RCC 7860 (cell line): Measurements from ENCODE around the gene AQP12A.

Source experiments
- DNase-seq: peaks from one replicate; pipeline ENCODE4 v3.0.0-alpha.2; 2015; ENCODE audit warnings: low spot score
- FAIRE-seq: peaks from 2 replicates; lab custom pipeline; 2012; peaks lifted over from hg19 to GRCh38; lab: Jason Lieb, UNC

The AQP12A gene

DNA sequence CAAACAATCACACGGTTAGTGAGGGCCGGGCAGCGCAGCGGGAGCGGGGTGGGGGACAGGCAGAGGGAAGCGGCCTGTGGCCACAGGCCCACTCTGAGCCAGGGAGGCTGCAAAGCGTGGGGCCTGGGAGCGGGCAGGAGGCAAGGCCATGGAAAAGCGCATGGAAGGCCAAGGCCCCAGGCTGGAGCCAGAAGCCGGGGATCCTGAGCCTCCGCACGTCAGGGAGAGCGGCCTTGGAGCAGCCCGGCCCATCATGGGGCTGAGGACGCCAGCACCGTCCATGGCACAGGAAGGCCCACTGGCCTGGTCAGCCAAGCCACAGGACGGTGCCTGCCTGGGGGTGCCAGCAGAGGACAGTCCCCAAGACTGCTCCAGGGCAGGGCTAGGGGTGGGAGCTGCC, 43.1 kb downstream of the AQP12A start:
- FAIRE-seq (no peak), DNase-seq (no peak)

DNA sequence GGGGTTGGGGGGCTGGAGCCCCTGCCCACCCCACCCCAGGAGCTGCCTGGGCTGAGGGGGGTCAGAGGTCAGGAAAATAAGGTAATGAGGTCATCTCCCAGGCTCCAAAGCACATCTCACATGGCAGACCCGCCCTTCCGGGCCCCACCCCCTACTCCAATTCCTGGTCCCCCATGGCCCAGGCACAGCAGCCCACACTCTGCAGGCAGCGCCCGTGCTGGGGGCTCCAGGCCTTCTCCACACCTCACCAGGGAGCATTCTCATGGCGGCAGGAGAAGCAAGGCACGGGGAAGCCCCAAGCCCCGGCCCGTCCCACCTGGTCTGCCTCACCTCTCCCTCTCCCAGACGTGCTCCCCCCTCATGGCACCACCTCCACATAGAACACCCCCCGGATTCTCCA, 43.8 kb downstream of the AQP12A start:
- DNase-seq (no peak), FAIRE-seq (no peak)

DNA sequence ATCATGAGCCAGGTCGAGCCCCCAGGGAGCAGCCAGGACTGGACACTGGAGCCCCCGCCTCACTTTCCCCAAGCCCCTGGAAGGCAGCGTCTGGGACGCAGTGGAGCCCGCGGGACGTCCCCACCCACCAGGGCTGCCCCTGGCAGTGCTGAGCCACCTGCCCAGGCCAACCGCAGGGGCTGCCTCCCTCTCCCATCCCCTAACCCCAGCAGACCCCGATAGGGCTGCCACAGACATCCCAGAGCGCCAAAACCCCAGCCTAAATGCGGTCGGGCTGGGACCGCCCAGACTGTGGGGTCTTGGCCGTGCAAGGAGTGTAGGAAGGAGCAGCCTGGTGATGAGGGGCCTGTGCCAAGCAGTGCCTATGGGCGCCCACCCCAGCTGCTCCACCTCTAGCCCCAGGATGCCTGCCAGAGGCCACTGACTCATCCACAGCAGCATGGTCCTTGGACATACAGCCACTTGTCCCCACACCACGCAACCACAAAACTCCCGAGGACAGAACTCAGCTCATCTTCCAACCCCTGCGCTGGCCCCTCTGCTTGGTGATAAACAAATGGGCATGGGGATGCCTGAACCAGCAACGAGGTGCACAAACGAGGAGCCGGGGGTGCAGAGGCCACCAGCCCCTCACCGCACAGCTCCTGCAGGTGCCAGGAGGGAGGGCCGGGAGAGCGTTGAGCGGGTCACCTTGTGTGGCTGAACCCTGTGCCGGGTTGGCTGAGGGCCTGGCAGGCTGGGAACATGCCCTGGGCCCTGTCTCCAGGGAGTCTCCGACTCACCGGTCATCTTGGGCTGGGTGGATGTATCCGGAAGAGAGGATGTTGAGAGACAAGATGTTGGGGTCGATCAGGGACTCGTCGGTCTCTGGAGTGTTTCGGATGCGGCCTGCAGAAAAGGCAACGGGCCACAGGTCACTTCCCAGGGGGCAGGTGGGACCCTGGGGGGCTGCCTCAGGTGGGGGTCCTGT, 44.9 kb downstream of the AQP12A start:
- FAIRE-seq = no peak
- DNase-seq = no peak

- FAIRE-seq (no peak), DNase-seq (no peak)
These were observed 45.8 kb downstream of the AQP12A start for GRCh38 chr2:240737512-240737911.

DNA sequence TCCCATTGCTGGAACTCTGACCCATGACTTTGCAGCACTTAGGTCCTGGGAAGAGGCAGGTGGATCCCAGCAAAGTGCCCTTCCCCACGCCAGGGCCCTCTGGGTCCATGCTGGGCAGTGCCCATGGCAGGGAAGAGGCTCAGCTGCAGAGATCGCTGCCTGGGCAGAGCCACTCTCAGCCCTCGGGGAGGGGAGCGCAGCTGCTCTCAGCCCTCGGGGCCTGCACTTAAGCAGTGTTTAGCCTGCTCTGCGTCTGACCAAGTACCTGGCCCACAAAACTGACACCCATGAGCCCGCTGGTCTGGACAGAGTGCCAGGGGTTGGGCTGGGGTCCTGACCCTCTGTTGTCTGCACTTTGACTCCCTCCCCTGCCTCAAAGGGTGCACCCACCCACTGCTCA, 46.3 kb downstream of the AQP12A start:
- no peak for FAIRE-seq
- DNase-seq = no peak

DNA sequence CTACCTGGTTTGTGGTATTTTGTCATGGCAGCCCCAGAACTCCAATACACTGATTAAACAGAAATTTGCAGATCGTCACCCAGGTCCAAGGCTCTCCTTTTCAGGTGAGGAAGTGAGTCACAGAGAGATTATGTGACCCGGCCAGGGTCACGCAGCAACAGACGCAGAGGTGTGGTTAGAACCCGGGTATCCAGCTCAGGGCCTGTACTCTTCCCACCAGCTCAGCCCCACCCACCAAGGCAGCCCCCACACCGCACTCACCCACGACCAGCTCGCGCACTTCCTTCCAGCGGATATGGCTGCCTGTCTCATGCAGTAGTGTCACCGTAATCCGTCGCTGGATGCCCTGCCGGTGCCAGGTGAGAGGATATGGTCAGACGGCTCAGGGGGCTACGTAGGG, 48.1 kb downstream of the AQP12A start:
- FAIRE-seq (no peak), DNase-seq (no peak)

- DNase-seq (no peak), FAIRE-seq (no peak)
These were observed 49.4 kb downstream of the AQP12A start for GRCh38 chr2:240741091-240741490.

DNA sequence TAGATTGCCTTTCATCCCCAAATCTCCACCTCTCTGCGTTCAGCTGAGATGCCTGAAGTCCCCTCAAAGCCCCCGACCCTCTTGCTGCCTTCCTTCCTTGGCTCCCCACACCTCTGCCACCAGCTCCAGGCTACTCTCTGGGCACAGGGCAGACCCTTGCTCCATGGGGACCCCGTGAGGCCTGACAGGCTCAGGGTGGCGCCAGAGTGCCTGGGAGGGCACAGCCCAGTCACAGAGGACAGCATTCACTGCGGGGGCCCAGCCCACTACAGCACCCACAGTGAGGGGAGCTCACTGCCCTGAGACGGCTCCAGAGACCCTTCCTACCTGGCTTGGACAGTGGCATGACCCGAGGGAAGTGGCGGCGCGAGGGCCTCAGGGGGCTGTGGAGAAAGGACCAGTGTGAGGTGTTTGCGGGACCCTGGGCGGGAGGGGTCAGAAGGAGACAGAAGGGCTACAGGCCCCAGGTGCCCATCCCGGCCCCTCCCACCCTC, 51.0 kb downstream of the AQP12A start:
- FAIRE-seq = no peak
- no peak for DNase-seq

DNA sequence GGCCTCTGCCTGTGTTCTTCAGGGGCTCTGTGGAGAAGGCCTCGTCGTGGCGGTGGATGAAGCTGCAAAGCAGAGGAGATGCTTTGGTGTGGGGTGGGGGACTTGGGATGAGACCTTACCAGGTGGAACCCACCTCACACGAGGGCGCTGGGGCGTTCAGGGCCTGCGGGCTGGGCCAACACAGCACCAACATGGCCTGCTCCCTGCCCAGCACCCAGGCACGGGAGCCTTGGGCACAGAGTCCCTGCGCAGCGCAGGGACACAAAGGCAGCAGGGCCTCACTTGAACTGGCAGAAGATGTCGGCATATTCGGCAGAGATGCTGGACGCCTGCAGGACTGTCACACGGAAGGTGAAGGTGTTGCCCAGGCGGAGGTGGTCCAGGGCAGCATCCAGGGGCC, 53.8 kb downstream of the AQP12A start:
- DNase-seq (no peak), FAIRE-seq (no peak)

DNA sequence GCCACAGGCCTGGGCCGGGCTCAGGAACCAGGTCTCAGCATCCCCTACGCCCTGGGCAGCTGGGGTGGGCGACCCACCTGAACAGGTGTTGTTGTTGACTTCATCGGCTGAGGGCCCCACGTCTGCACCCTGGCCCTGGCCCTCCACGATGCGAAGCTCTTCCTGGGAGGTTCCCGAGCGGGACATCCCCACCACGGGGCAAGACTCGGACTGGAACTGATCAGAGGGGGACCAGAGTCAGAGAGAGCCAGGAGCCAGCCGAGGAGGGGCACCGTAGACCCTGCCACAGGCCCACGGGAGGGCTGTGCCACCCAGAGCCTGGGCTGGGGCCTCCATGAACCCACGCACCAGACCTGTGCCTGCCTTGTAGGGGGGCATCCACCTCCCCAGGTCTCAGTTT, 54.3 kb downstream of the AQP12A start:
- no peak for FAIRE-seq

DNA sequence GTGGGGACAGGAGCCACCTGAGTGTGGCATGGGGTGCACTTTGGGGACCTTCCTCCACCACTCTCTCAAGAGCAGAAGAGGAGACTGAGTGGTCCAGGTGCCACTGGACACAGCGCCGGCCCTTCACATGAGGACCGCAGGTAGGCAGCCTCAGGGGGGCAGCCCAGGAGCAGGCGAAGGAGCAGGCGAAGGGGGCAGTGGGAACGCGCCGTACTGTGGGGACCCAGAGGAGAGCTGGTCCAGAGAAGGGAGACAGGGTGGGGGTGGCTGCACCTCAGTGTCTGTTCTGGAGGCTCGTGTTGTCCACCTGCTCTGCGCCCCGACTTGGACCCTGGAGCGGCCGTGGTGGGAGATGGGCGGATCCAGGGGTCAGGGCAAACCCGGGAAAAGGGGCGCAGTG, 55.0 kb downstream of the AQP12A start:
- DNase-seq (no peak), FAIRE-seq (no peak)

More for the DNA sequence above, 54.3 kb downstream of the AQP12A start:
- no peak for DNase-seq

GRCh38 chr2:240747256-240747655, 55.6 kb downstream of the AQP12A start:
- FAIRE-seq (no peak), DNase-seq (no peak)
